Effector memory CD4-positive, alpha-beta T cell (primary cell): ENCODE measurements around the gene FOXC2.

ENCODE experiments used
- DNase-seq, 3 donors: peaks; one replicate each; pipeline ENCODE4 v3.0.0-alpha.2; 2020
- H3K27ac ChIP-seq: 2 replicates; pipeline ENCODE4 v1.7.0; 2013; ENCODE audit warnings: mild to moderate bottlenecking, low read length, moderate library complexity; ENCODE audit not compliant: insufficient read depth, poor library complexity, severe bottlenecking
- H3K27me3 ChIP-seq: replicated peaks from 2 replicates; pipeline ENCODE4 v1.7.0; 2013; ENCODE audit warnings: mild to moderate bottlenecking, low read length; ENCODE audit not compliant: insufficient read depth, control insufficient read depth, poor library complexity, severe bottlenecking
- H3K36me3 ChIP-seq: 2 replicates; pipeline ENCODE4 v1.7.0; 2013; ENCODE audit warnings: mild to moderate bottlenecking, low read length, moderate library complexity; ENCODE audit not compliant: control insufficient read depth, insufficient read depth
- H3K4me1 ChIP-seq: 2 replicates; pipeline ENCODE4 v1.7.0; 2013; ENCODE audit warnings: low read length, mild to moderate bottlenecking; ENCODE audit not compliant: control insufficient read depth, insufficient read depth, poor library complexity, severe bottlenecking
- H3K4me3 ChIP-seq: 2 replicates; pipeline ENCODE4 v1.7.0; 2013; ENCODE audit warnings: low read length, low read depth, mild to moderate bottlenecking; ENCODE audit not compliant: insufficient read depth, poor library complexity, severe bottlenecking
- H3K9me3 ChIP-seq: 2 replicates; pipeline ENCODE4 v1.7.0; 2013; ENCODE audit warnings: mild to moderate bottlenecking, low read length, moderate library complexity; ENCODE audit not compliant: control insufficient read depth

Gene FOXC2

DNA sequence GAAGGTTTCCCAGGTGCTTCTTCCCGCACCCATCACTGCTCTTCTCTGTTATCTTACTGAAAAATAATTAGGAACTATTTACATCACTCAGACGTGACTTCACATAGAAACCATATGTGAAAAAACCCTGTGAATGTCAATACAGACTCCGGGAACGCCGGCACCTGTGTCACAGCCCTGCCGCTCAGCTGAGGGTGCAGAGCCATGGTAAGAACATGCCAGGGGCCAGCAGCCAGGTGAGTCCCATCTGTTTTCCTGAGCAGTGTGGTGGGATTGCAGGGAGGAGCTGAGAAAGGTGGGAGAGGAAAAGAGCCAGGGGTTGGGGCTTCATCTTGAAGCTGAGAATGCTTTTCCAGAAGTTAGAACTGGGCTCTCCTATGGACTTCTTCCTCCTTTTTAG, 42.6 kb upstream of the FOXC2 start:
- Histone ChIP-seq H3K27ac (no peak overlapping the region), H3K4me1 (peaks cover 7% of the 10 kb centered on the region), H3K9me3 (no peaks in the 10 kb centered on the region), H3K27me3 (peaks cover 6% of the 10 kb centered on the region), H3K36me3 (no peaks in the 10 kb centered on the region), H3K4me3 (no peak overlapping the region)
- DNase-seq = no peak

DNA sequence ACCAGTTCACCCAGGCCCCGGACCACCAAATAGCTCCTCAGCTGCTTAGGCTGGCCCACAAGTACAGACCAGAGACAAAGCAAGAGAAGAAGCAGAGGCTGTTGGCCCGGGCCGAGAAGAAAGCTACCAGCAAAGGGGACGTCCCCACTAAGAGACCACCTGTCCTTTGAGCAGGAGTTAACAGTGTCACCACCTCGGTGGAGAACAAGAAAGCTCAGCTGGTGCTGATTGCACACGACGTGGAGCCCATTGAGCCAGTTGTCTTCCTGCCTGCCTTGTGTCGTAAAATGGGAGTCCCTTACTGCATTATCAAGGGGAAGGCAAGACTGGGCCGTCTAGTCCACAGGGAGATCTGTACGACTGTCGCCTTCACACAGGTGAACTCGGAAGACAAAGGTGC, 40.9 kb upstream of the FOXC2 start:
- no peaks in the 10 kb centered on the region for H3K4me1 ChIP-seq
- peaks cover 1% of the 10 kb centered on the region for H3K27me3 ChIP-seq
- no peaks in the 10 kb centered on the region for H3K36me3 ChIP-seq
- no peak overlapping the region for H3K4me3 ChIP-seq
- no peaks in the 10 kb centered on the region for H3K9me3 ChIP-seq
- H3K27ac ChIP-seq = no peak overlapping the region
- DNase-seq = no peak

DNA sequence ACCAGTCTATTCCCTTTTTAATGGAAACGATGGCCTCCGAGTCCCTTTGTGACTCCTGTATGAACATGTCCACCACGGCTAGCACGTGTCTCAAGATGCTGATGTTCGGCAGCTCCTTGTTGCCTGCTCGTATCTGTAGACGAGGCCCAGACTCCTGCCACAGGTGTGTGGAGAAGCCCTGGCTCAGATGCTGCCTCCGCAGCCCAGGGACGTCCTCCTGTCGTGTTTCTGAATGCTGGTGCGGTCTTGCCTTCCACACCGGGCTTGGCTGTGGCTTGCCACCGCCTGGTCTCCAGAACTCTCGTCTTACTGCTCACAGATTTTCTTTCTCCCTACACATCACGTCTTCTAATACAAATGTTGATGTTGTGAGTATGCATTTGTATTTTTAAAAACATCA, 39.3 kb upstream of the FOXC2 start:
- no peak for DNase-seq
- Histone ChIP-seq H3K4me1 (no peaks in the 10 kb centered on the region), H3K27me3 (no peaks in the 10 kb centered on the region), H3K36me3 (peaks cover 3% of the 10 kb centered on the region), H3K4me3 (no peak overlapping the region), H3K27ac (no peak overlapping the region), H3K9me3 (no peaks in the 10 kb centered on the region)

DNA sequence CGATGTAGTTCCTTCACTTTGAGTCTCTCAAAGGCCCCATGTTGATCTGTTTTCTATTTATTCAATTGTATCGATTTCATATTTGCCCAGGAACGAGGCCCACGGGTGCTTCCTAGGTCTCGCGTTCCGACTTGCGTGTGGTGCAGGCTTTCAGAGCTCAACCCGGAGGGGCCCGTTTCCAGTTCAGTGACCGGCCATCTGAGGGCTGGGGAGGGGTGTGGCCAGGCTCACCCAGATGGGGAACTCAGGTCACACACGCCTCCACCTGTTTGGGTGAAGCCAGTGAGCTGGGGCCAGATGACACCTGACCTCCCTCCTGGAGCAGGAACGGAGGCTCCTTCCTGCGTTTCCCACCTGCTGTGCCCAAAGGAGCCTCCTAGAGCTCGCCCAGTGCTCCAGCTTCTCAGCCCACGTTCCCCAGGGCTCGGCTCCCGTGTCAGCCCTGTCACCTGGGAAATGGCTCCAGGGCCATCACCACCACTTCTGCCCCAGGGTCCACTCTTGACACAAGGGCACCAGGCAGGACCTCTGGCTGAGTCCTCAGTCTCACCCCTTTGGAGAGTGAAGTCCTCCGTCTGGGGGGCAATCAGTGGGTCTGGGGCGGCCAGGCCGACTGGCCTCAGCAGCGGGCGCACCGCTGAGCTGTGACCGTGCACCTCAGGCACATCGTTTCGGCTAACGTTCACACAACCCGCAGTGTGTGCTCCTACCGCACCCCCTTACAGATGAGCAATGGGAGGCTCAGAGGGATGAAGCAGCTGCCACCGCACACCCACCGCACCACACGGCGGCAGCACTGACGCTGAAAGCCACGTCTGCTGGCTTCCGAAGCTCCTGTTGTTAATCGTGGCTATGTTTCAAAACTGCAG, 38.3 kb upstream of the FOXC2 start:
- Histone ChIP-seq H3K4me1 (no peaks in the 10 kb centered on the region), H3K27ac (no peak overlapping the region), H3K36me3 (peaks cover 3% of the 10 kb centered on the region), H3K9me3 (no peaks in the 10 kb centered on the region), H3K4me3 (no peak overlapping the region), H3K27me3 (no peaks in the 10 kb centered on the region)
- DNase-seq = no peak

DNA sequence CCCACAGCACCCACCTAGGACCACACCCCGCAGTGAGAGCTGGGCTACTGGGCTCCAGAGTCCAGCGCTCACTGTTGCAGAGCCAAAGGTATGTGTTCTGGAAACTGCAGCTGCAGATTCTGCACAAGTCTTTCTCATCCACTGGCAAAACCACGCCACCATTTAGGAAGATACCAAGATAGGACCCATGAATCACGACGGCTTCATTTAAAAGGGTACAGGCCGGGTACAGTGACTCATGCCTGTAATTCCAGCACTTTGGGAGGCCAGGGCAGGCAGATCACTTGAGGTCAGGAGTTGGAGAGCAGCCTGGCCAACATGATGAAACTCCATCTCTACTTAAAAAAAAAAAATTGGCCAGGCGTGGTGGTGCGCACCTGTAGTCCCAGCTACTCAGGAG, 37.5 kb upstream of the FOXC2 start:
- H3K4me3 ChIP-seq = no peak overlapping the region
- peaks cover 3% of the 10 kb centered on the region for H3K36me3 ChIP-seq
- no peaks in the 10 kb centered on the region for H3K4me1 ChIP-seq
- H3K27ac ChIP-seq = no peak overlapping the region
- DNase-seq = no peak
- no peaks in the 10 kb centered on the region for H3K27me3 ChIP-seq
- H3K9me3 ChIP-seq = no peaks in the 10 kb centered on the region

DNA sequence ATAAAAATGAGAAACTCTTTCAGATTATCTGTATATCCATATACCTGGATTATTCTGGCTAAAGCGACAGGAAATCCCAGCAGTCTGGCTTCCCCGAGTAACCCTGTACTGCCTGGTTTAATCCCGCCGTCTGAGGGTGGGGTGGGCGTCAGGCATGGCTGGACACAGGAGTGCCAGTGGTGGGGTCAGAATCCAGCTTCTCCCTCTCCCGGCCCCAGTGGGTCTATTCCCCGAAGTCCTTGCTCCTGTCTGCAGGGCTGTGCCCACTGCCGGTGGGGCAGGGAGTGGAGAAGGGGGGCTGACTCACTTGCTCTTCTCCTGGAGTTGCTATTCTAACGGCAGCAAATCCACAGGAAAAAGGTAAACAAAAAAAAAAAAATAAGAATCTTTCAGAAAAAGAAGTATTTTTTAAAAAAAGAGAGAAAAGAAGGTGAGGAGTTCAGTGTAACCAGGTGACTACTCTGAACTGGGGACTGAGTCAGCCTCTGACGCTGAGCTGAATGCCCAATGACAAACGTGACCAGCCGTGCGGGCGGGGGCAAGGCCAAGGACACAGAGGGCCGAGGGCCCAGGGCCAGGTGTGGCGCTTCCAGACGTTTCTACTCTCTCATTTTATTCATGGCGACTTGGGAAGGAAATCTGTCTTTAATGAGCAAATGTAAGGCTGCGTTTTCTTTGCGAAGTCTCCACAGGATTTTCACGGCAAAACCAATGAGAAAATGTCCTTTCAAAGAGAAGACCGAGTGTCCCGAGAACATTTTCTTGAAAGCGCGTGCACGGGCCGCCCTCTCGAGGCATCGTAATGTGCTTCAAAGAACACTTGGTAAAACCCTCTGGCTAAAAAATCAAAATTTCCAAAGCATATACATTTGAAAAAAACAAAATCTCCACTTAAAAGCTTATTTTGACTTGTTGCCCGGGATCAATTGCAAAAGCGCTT, 36.1 kb upstream of the FOXC2 start:
- no peak for DNase-seq
- H3K36me3 ChIP-seq = peaks cover 5% of the 10 kb centered on the region
- H3K27me3 ChIP-seq = no peaks in the 10 kb centered on the region
- no peaks in the 10 kb centered on the region for H3K4me1 ChIP-seq
- no peak overlapping the region for H3K4me3 ChIP-seq
- no peaks in the 10 kb centered on the region for H3K9me3 ChIP-seq
- no peak overlapping the region for H3K27ac ChIP-seq

DNA sequence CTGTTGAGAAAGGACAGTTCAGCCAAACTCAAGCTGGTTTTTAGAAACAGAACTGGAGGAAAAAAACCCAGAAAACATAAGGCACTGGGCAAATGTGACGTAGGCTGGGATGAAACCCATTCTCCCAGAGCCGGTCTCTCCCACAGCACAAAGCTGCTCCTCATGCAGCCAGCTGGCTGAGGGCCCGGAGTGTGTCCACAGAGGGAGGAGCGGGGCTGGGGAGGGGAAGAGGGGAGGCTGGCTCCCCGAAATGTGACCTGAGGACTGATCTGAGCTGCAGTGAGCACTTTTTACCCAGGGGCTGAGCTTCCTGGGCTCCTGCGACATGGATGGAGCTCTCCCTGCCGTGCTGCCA, 35.5 kb upstream of the FOXC2 start:
- Histone ChIP-seq H3K9me3 (no peaks in the 10 kb centered on the region), H3K4me3 (no peak overlapping the region), H3K36me3 (peaks cover 5% of the 10 kb centered on the region), H3K27ac (no peak overlapping the region), H3K27me3 (no peaks in the 10 kb centered on the region), H3K4me1 (no peaks in the 10 kb centered on the region)
- no peak for DNase-seq

DNA sequence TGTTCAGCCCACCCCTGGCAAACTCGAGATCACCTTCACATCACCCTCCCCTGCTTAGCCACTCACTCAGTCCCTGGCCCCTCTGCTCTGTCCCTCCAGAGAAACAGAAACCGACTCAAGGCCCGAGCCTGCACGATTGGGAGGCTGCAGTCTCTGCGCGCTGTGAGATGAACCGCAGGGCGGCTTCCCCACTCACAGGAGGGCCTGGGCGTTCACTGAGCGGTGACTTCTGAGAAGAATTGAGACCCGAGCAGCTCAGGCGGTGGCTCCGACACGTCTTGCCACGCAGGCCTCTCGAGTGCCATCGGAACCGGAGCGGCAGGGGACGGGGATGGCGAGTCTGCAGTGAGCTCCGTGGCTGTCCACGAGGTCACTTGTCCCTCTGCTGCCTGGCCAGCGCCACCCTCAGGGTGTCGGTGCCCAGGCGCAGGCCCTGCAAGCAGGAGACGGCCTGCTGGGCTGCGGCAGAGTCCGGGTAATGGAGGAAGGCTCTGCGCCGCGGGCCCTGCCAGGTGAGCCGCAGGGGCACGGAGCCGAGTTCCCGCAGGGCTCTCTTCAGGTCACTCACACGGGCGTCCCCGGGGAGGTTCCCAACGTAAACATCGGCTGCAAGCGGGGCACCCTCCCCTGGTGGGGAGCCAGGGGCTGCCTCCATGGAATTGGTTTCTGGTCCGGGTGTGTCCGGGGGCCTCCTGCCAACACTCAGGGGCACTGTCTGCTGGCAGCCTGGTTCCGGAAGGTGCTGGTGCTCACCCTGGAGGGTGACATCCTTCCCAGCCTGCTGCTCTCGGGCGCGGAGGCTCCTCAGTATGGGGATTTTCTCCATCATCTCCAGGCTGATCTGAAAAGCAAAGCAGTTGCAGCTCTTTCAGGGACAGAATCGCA, 34.7 kb upstream of the FOXC2 start:
- H3K36me3 ChIP-seq = peaks cover 5% of the 10 kb centered on the region
- H3K27me3 ChIP-seq = no peaks in the 10 kb centered on the region
- no peaks in the 10 kb centered on the region for H3K9me3 ChIP-seq
- H3K4me3 ChIP-seq = no peak overlapping the region
- no peak for DNase-seq
- H3K4me1 ChIP-seq = no peaks in the 10 kb centered on the region
- H3K27ac ChIP-seq = no peak overlapping the region

DNA sequence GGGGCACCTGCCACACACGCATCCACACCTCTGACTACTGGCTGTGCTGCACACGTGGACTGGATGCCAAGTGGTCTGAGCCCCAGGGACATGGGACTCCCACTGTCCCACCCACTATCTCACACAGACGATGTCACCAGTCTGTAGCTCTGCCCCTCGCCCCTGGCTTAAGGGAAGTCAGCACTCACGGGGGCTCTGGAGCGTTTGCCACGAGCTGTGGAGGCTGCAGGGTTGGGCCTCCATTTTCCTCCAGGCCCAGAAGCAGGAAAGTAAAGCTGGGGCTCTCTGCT, 34.2 kb upstream of the FOXC2 start:
- Histone ChIP-seq H3K4me1 (no peaks in the 10 kb centered on the region), H3K9me3 (no peaks in the 10 kb centered on the region), H3K4me3 (no peak overlapping the region), H3K27ac (no peak overlapping the region), H3K27me3 (no peaks in the 10 kb centered on the region), H3K36me3 (peaks cover 8% of the 10 kb centered on the region)
- DNase-seq = no peak
